Astrocyte (in vitro differentiated cells and primary cell): ENCODE measurements around the gene TUBA3C. TPM values are rescaled to one million over a fixed set of nuclear protein-coding genes. Genes with fewer than 3 reads are reported as not detected.

Experiments used
- DNase-seq: peaks from one replicate; pipeline ENCODE4 v3.0.0-alpha.2; 2010; ENCODE audit warnings: low read depth
- FAIRE-seq: peaks from 2 replicates; lab custom pipeline; 2011; peaks lifted over from hg19 to GRCh38; lab: Jason Lieb, UNC
- H2AFZ ChIP-seq: 2 replicates; pipeline ENCODE4 v1.6.0; 2012; ENCODE audit warnings: low read depth, low read length, inconsistent platforms
- H3K27ac ChIP-seq: 2 replicates; pipeline ENCODE4 v1.5.1; 2011; ENCODE audit warnings: low read depth, low read length, inconsistent platforms
- H3K27me3 ChIP-seq: 2 replicates; pipeline ENCODE4 v1.6.0; 2011; ENCODE audit warnings: low read length, inconsistent platforms; ENCODE audit not compliant: insufficient read depth
- H3K36me3 ChIP-seq: 2 replicates; pipeline ENCODE4 v1.5.1; 2011; ENCODE audit warnings: low read length, inconsistent platforms; ENCODE audit not compliant: insufficient read depth
- H3K4me1 ChIP-seq: 2 replicates; pipeline ENCODE4 v1.5.1; 2011; ENCODE audit warnings: low read length, inconsistent platforms; ENCODE audit not compliant: insufficient read depth
- H3K4me2 ChIP-seq: 2 replicates; pipeline ENCODE4 v1.6.0; 2012; ENCODE audit warnings: low read length, inconsistent platforms
- H3K4me3 ChIP-seq: 2 replicates; pipeline ENCODE4 v1.5.1; 2011; ENCODE audit warnings: low read depth, mild to moderate bottlenecking, low read length, inconsistent platforms; ENCODE audit not compliant: insufficient read depth
- H3K79me2 ChIP-seq: 2 replicates; pipeline ENCODE4 v1.6.0; 2012; ENCODE audit warnings: mild to moderate bottlenecking, low read length, inconsistent platforms; ENCODE audit not compliant: insufficient read depth
- H3K9ac ChIP-seq: 2 replicates; pipeline ENCODE4 v1.6.0; 2012; ENCODE audit warnings: mild to moderate bottlenecking, low read length, inconsistent platforms
- H3K9me3 ChIP-seq: 2 replicates; pipeline ENCODE4 v1.5.1; 2012; ENCODE audit warnings: low read depth, mild to moderate bottlenecking, low read length, inconsistent platforms; ENCODE audit not compliant: insufficient read depth
- H4K20me1 ChIP-seq: 2 replicates; pipeline ENCODE4 v1.6.0; 2012; ENCODE audit warnings: low read length, inconsistent platforms; ENCODE audit not compliant: insufficient read depth
- H3K27ac Mint-ChIP-seq: one replicate; pipeline ENCODE4 v1.8.0; 2021; ENCODE audit warnings: mild to moderate bottlenecking, mixed read lengths; ENCODE audit not compliant: unreplicated experiment
- H3K27me3 Mint-ChIP-seq: one replicate; pipeline ENCODE4 v1.8.0; 2021; ENCODE audit warnings: low read depth, mixed read lengths; ENCODE audit not compliant: unreplicated experiment
- H3K36me3 Mint-ChIP-seq: one replicate; pipeline ENCODE4 v1.8.0; 2021; ENCODE audit warnings: low read depth, mixed read lengths; ENCODE audit not compliant: unreplicated experiment
- H3K4me1 Mint-ChIP-seq: one replicate; pipeline ENCODE4 v1.8.0; 2021; ENCODE audit warnings: low read depth, mixed read lengths; ENCODE audit not compliant: unreplicated experiment
- H3K4me3 Mint-ChIP-seq: one replicate; pipeline ENCODE4 v1.8.0; 2021; ENCODE audit warnings: mild to moderate bottlenecking, moderate library complexity, mixed read lengths; ENCODE audit not compliant: unreplicated experiment
- H3K9me3 Mint-ChIP-seq: one replicate; pipeline ENCODE4 v1.8.0; 2021; ENCODE audit warnings: mild to moderate bottlenecking, mixed read lengths; ENCODE audit not compliant: unreplicated experiment
- CTCF ChIP-seq: IDR thresholded peaks from 2 replicates; pipeline ENCODE4 v1.5.1; 2011; ENCODE audit warnings: low read depth, mild to moderate bottlenecking, inconsistent platforms, low read length, moderate library complexity; ENCODE audit not compliant: insufficient read depth
- EZH2 ChIP-seq: IDR thresholded peaks from 2 replicates; pipeline ENCODE4 v1.6.1; 2012; ENCODE audit warnings: mild to moderate bottlenecking, low read length, inconsistent platforms; ENCODE audit not compliant: insufficient read depth
- total RNA-seq: library from RNA; stranded (reverse); gene quantifications from 2 replicates; pipeline ENCODE4 v1.2.1, GENCODE V29; 2021

Gene TUBA3C
- total RNA-seq, 1 donor from 2014 or later, result not detected

- TF ChIP-seq CTCF (no peak), EZH2 (no peak)
- Mint-ChIP-seq H3K9me3 (peaks cover 19% of the 10 kb centered on the region), H3K4me1 (no peaks in the 10 kb centered on the region), H3K4me3 (no peak overlapping the region), H3K36me3 (no peaks in the 10 kb centered on the region), H3K27me3 (no peaks in the 10 kb centered on the region), H3K27ac (no peak overlapping the region)
- peaks cover 20% of the 10 kb centered on the region for H3K9me3 ChIP-seq
- no peaks in the 10 kb centered on the region for H3K27me3 ChIP-seq
- DNase-seq, result no peak
- no peaks in the 10 kb centered on the region for H4K20me1 ChIP-seq
- H3K4me2 ChIP-seq, result no peak overlapping the region
- no peak overlapping the region for H2AFZ ChIP-seq
- no peaks in the 10 kb centered on the region for H3K36me3 ChIP-seq
- H3K27ac ChIP-seq, result no peak overlapping the region
- no peak for FAIRE-seq
- no peaks in the 10 kb centered on the region for H3K4me1 ChIP-seq
- no peaks in the 10 kb centered on the region for H3K79me2 ChIP-seq
- no peak overlapping the region for H3K9ac ChIP-seq
- no peak overlapping the region for H3K4me3 ChIP-seq
Measured at GRCh38 chr13:19161308-19161707, 20.3 kb downstream of the TUBA3C start.

- Mint-ChIP-seq H3K4me3 (no peak overlapping the region), H3K27ac (no peak overlapping the region), H3K9me3 (peaks cover 17% of the 10 kb centered on the region), H3K4me1 (no peaks in the 10 kb centered on the region), H3K36me3 (no peaks in the 10 kb centered on the region), H3K27me3 (no peaks in the 10 kb centered on the region)
- Histone ChIP-seq H3K9ac (no peak overlapping the region), H3K4me3 (no peak overlapping the region), H3K4me2 (no peak overlapping the region), H3K4me1 (no peaks in the 10 kb centered on the region), H3K36me3 (no peaks in the 10 kb centered on the region), H2AFZ (no peak overlapping the region), H3K9me3 (peaks cover 31% of the 10 kb centered on the region), H4K20me1 (no peaks in the 10 kb centered on the region), H3K27ac (no peak overlapping the region), H3K27me3 (no peaks in the 10 kb centered on the region), H3K79me2 (no peaks in the 10 kb centered on the region)
- DNase-seq (no peak), FAIRE-seq (no peak)
- no peak for TF ChIP-seq CTCF
- TF ChIP-seq EZH2, result no peak
Measured at GRCh38 chr13:19159761-19160420, 21.7 kb downstream of the TUBA3C start.

- no peaks in the 10 kb centered on the region for H3K27me3 Mint-ChIP-seq
Measured at GRCh38 chr13:19159181-19159580, 22.4 kb downstream of the TUBA3C start.

More at GRCh38 chr13:19159181-19159580, 22.4 kb downstream of the TUBA3C start:
- Histone ChIP-seq H3K4me1 (no peaks in the 10 kb centered on the region), H3K9me3 (peaks cover 35% of the 10 kb centered on the region), H3K4me2 (no peak overlapping the region), H3K79me2 (no peaks in the 10 kb centered on the region), H3K4me3 (no peak overlapping the region), H3K9ac (no peak overlapping the region), H3K27me3 (no peaks in the 10 kb centered on the region), H4K20me1 (no peaks in the 10 kb centered on the region), H3K27ac (no peak overlapping the region), H3K36me3 (no peaks in the 10 kb centered on the region), H2AFZ (no peak overlapping the region)
- peaks cover 17% of the 10 kb centered on the region for H3K9me3 Mint-ChIP-seq
- TF ChIP-seq CTCF (no peak), EZH2 (no peak)
- H3K36me3 Mint-ChIP-seq, result peaks cover 1% of the 10 kb centered on the region
- no peak overlapping the region for H3K4me3 Mint-ChIP-seq
- FAIRE-seq (no peak), DNase-seq (no peak)
- H3K4me1 Mint-ChIP-seq, result no peaks in the 10 kb centered on the region
- no peak overlapping the region for H3K27ac Mint-ChIP-seq
